ENCODE data around the gene PTH2R. TPM values are rescaled to one million over a fixed set of nuclear protein-coding genes. Genes with fewer than 3 reads are reported as not detected.
A peak's percentile ranks its signal among the peaks of the same experiment; 100 is the strongest.
"Not testable (repeated sequence)": the region's sequence is repeated elsewhere in the genome, so short reads cannot be mapped to it uniquely, and the experiment has no call there.

PTH2R gene
- total and polyA plus RNA-seq, 2 of the 4 experiments (the other 2 are of a cell fraction): under 0.01 TPM; not detected in 1

DNA sequence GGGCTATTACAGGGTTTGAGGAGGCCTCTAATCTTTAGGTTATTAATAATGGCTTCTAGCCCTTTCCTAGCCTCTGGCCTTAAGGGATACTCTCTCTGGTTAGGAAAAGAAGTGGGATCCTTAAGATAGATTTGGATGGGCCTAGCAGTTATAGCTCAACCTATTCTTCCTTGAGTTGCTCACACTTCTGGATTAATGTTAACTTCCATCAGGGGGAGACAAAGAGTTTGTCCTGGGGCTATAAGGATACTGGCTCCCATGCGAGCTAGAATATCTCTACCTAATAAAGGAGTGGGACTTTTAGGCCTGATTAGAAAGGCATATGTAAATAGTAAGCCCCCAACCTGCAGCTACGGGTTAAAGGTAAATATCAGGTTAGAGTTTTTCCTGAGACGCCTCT is 14.3 kb upstream of the PTH2R start:
- no peak overlapping the region for H3K4ac ChIP-seq (ENCODE audit: low read depth, low read length)
- no peaks in the 10 kb centered on the region for H3K4me1 ChIP-seq (ENCODE audit: control insufficient read depth, insufficient read depth, low read length)
- no peak overlapping the region for H3K4me3 ChIP-seq (ENCODE audit: insufficient read depth, low read depth, low read length)
- no peak for DNase-seq
- H4K5ac ChIP-seq (ENCODE audit: low read depth, low read length): no peak overlapping the region
- WGBS, 2 experiments (ENCODE audit: extremely low coverage in 2 of 2, insufficient read length in 1 of 2): no CpG with 5 or more reads among the region's 3 CpGs
- H3K36me3 ChIP-seq (ENCODE audit: control insufficient read depth, insufficient read depth, low read length): no peaks in the 10 kb centered on the region
- no peak overlapping the region for H3K23ac ChIP-seq (ENCODE audit: low read depth, low read length)
- H3K9me3 ChIP-seq (ENCODE audit: control insufficient read depth, insufficient read depth, low read length): no peaks in the 10 kb centered on the region; the same call in 1 of the 2 replicates
- H4K8ac ChIP-seq (ENCODE audit: low read depth in 2 of 2, low read length in 2 of 2): no peak overlapping the region
- H3K79me1 ChIP-seq (ENCODE audit: low read depth in 1 of 2, low read length in 2 of 2): no peaks in the 10 kb centered on the region
- no peak overlapping the region for H2BK5ac ChIP-seq (ENCODE audit: low read depth, low read length, poor library complexity, severe bottlenecking)
- no peak overlapping the region for H2BK20ac ChIP-seq (ENCODE audit: low read depth, low read length)
- H2BK120ac ChIP-seq (ENCODE audit: low read depth, low read length): no peak overlapping the region
- H2AK5ac ChIP-seq (ENCODE audit: low read depth, low read length): no peak overlapping the region
- no peaks in the 10 kb centered on the region for H4K20me1 ChIP-seq (ENCODE audit: insufficient read depth, low read length)
- intact Hi-C loops (cut with micrococcal nuclease): no loop called here
- dilution Hi-C loops (cut with HindIII; ENCODE audit: low sequenced_read_pairs, unreplicated experiment): no loop called here
- no peak overlapping the region for H3K4me2 ChIP-seq (ENCODE audit: low read depth, low read length)
- in situ Hi-C loops (cut with MboI; ENCODE audit: low sequenced_read_pairs): loop anchor here (25.0 kb wide), 2 partner anchors 1170 to 1570 kb away; no protein-coding TSS in a partner anchor
- H3K14ac ChIP-seq (replicated peaks; ENCODE audit: low read depth, low read length): no peak overlapping the region
- H2BK15ac ChIP-seq (ENCODE audit: low read depth, low read length): no peak overlapping the region
- no peak overlapping the region for H4K91ac ChIP-seq (ENCODE audit: insufficient read depth, low read depth, low read length)
- no peak for ATAC-seq (ENCODE audit: low read depth)
- BruUV-seq (replicated peaks): no TSS peak
- H3K56ac ChIP-seq (ENCODE audit: extremely low read depth, insufficient read depth, low read length): no peak overlapping the region
- TF ChIP-seq CHD1 (IDR thresholded peaks at IDR 0.05; ENCODE audit: low read depth, low read length): no peak
- TF ChIP-seq, protein P1, sequence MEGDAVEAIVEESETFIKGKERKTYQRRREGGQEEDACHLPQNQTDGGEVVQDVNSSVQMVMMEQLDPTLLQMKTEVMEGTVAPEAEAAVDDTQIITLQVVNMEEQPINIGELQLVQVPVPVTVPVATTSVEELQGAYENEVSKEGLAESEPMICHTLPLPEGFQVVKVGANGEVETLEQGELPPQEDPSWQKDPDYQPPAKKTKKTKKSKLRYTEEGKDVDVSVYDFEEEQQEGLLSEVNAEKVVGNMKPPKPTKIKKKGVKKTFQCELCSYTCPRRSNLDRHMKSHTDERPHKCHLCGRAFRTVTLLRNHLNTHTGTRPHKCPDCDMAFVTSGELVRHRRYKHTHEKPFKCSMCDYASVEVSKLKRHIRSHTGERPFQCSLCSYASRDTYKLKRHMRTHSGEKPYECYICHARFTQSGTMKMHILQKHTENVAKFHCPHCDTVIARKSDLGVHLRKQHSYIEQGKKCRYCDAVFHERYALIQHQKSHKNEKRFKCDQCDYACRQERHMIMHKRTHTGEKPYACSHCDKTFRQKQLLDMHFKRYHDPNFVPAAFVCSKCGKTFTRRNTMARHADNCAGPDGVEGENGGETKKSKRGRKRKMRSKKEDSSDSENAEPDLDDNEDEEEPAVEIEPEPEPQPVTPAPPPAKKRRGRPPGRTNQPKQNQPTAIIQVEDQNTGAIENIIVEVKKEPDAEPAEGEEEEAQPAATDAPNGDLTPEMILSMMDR (conservative IDR thresholded peaks at IDR 0.05; ENCODE audit: low read depth, low read length): peak; percentile 22
- POLR2A ChIA-PET (ENCODE audit: unreplicated experiment): no interaction called here
- H3K27me3 ChIP-seq (ENCODE audit: control insufficient read depth, insufficient read depth, low read length): no peaks in the 10 kb centered on the region
- H2AK9ac ChIP-seq (replicated peaks; ENCODE audit: low read depth, low read length, poor library complexity): no peak overlapping the region
- H3K27ac ChIP-seq (ENCODE audit: insufficient read depth, low read length): no peak overlapping the region
- no peak overlapping the region for H3K18ac ChIP-seq (ENCODE audit: low read depth, low read length)
- CTCF ChIA-PET: no interaction called here
- no peak overlapping the region for H2AFZ ChIP-seq (replicated peaks; ENCODE audit: low read length, poor library complexity)
- no peaks in the 10 kb centered on the region for H3K9me1 ChIP-seq (ENCODE audit: insufficient read depth, low read length)
- H3K9ac ChIP-seq (ENCODE audit: low read depth, low read length): no peak overlapping the region

DNA sequence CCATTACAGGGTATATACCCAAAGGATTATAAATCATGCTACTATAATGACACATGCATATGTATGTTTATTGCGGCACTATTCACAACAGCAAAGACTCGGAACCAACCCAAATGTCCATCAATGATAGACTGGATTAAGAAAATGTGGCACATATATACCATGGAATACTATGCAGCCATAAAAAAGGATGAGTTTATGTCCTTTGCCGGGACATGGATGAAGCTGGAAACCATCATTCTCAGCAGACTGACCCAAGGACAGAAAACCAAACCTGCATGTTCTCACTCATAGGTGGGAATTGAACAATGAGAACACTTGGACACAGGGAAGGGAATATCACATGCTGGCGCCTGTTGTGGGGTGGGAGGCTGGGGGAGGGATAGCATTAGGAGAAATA is 9.8 kb upstream of the PTH2R start:
- H3K23ac ChIP-seq (ENCODE audit: low read depth, low read length); H2BK15ac ChIP-seq (ENCODE audit: low read depth, low read length); H3K14ac ChIP-seq (replicated peaks; ENCODE audit: low read depth, low read length); H2AFZ ChIP-seq (replicated peaks; ENCODE audit: low read length, poor library complexity); H3K9me3 ChIP-seq (ENCODE audit: control insufficient read depth, insufficient read depth, low read length); H4K91ac ChIP-seq (ENCODE audit: insufficient read depth, low read depth, low read length); H2BK20ac ChIP-seq (ENCODE audit: low read depth, low read length); DNase-seq; H3K18ac ChIP-seq (ENCODE audit: low read depth, low read length); H4K20me1 ChIP-seq (ENCODE audit: insufficient read depth, low read length); CTCF ChIA-PET; H3K4me1 ChIP-seq (ENCODE audit: control insufficient read depth, insufficient read depth, low read length); H3K4ac ChIP-seq (ENCODE audit: low read depth, low read length); H2BK5ac ChIP-seq (ENCODE audit: low read depth, low read length, poor library complexity, severe bottlenecking); H3K36me3 ChIP-seq (ENCODE audit: control insufficient read depth, insufficient read depth, low read length); H2AK5ac ChIP-seq (ENCODE audit: low read depth, low read length); H2BK120ac ChIP-seq (ENCODE audit: low read depth, low read length); H4K8ac ChIP-seq (ENCODE audit: low read depth in 2 of 2, low read length in 2 of 2); H3K4me2 ChIP-seq (ENCODE audit: low read depth, low read length); ATAC-seq (ENCODE audit: low read depth); H3K4me3 ChIP-seq (ENCODE audit: insufficient read depth, low read depth, low read length); H3K56ac ChIP-seq (ENCODE audit: extremely low read depth, insufficient read depth, low read length); H3K79me1 ChIP-seq (ENCODE audit: low read depth in 1 of 2, low read length in 2 of 2); H3K9me1 ChIP-seq (ENCODE audit: insufficient read depth, low read length); H3K27me3 ChIP-seq (ENCODE audit: control insufficient read depth, insufficient read depth, low read length); H3K27ac ChIP-seq (ENCODE audit: insufficient read depth, low read length); dilution Hi-C loops (cut with HindIII; ENCODE audit: low sequenced_read_pairs, unreplicated experiment); BruUV-seq (replicated peaks); H4K5ac ChIP-seq (ENCODE audit: low read depth, low read length); POLR2A ChIA-PET (ENCODE audit: unreplicated experiment); H3K9ac ChIP-seq (ENCODE audit: low read depth, low read length); H2AK9ac ChIP-seq (replicated peaks; ENCODE audit: low read depth, low read length, poor library complexity): not testable (repeated sequence)
- WGBS, 2 experiments (ENCODE audit: extremely low coverage in 2 of 2, insufficient read length in 1 of 2): no CpG with 5 or more reads among the region's 4 CpGs
- in situ Hi-C loops (cut with MboI; ENCODE audit: low sequenced_read_pairs) (loop anchor here (25.0 kb wide), 2 partner anchors 1166 to 1566 kb away; no protein-coding TSS in a partner anchor), intact Hi-C loops (cut with micrococcal nuclease) (loop anchor here (5.0 kb wide), 1 partner anchor 1801 kb away; no protein-coding TSS in a partner anchor)

Measured in IMR-90 (cell line).